SK-N-SH (cell line): ENCODE results near the gene SLC2A8. TPM values are rescaled to one million over a fixed set of nuclear protein-coding genes. Genes with fewer than 3 reads are reported as not detected.

Source experiments
- CTCF ChIA-PET: fragments of 300-600, 350-600 bp; formaldehyde crosslinking; extraction: SDS; loops from one replicate; lab custom pipeline; 2021; lab: Yijun Ruan, JAX
- POLR2A ChIA-PET: fragments of 350-600 bp; sonication (Branson Sonifier 250); formaldehyde crosslinking; extraction: SDS; loops from one replicate; lab custom pipeline; 2020; ENCODE audit warnings: antibody characterized with exemption, inconsistent platforms; lab: Yijun Ruan, JAX
- DNase-seq: peaks from one replicate; pipeline ENCODE4 v3.0.0; 2012
- H2AFZ ChIP-seq: fragments of 200-600 bp; sonication (generic); 2 replicates; pipeline ENCODE4 v1.8.1; 2016; ENCODE audit warnings: antibody characterized with exemption, mild to moderate bottlenecking, low read depth
- H3F3A ChIP-seq: fragments of 200-600 bp; sonication (generic); replicated peaks from 2 replicates; pipeline ENCODE3; 2016; ENCODE audit warnings: antibody characterized with exemption, mild to moderate bottlenecking; ENCODE audit not compliant: insufficient read depth
- H3K27ac ChIP-seq, 2 experiments: fragments of 200-500 bp in 1 of 2; fragments of 200-600 bp in 1 of 2; sonication (Bioruptor generic) in 1 of 2; sonication (generic), shearing (Covaris generic) in 1 of 2; 2 replicates each; pipeline versions ENCODE4 v1.5.1 to v1.6.1; 2014 to 2016; ENCODE audit warnings: low read depth in 2 of 2, inconsistent platforms in 1 of 2, low read length in 1 of 2, mild to moderate bottlenecking in 1 of 2, mixed read lengths in 1 of 2
- H3K27me3 ChIP-seq: fragments of 200-600 bp; sonication (generic), shearing (Covaris generic); 2 replicates; pipeline ENCODE4 v1.6.1; 2016; ENCODE audit warnings: mixed run types; ENCODE audit not compliant: insufficient read depth
- H3K36me3 ChIP-seq, 2 experiments: fragments of 200-500 bp in 1 of 2; fragments of 200-600 bp in 1 of 2; sonication (Bioruptor generic) in 1 of 2; sonication (generic) in 1 of 2; replicated peaks in 1 of 2; 2 replicates each; pipeline versions ENCODE3 to v1.5.1; 2014 to 2016; ENCODE audit warnings: low read length in 1 of 2, mild to moderate bottlenecking in 1 of 2; ENCODE audit not compliant: insufficient read depth in 2 of 2, control insufficient read depth in 1 of 2
- H3K4me1 ChIP-seq, 2 experiments: fragments of 200-500 bp in 1 of 2; fragments of 200-600 bp in 1 of 2; sonication (Bioruptor generic) in 1 of 2; sonication (generic), shearing (Covaris generic) in 1 of 2; 2 replicates each; pipeline versions ENCODE4 v1.5.1 to v1.6.1; 2014 to 2016; ENCODE audit warnings: low read depth in 1 of 2, low read length in 1 of 2, mixed run types in 1 of 2; ENCODE audit not compliant: insufficient read depth in 2 of 2, control insufficient read depth in 1 of 2
- H3K4me2 ChIP-seq: fragments of 200-600 bp; sonication (generic), shearing (Covaris generic); 2 replicates; pipeline ENCODE4 v1.6.1; 2017; ENCODE audit warnings: mixed run types
- H3K4me3 ChIP-seq, 2 experiments: fragments of 200-500 bp in 1 of 2; fragments of 200-600 bp in 1 of 2; sonication (Bioruptor generic) in 1 of 2; sonication (generic), shearing (Covaris generic) in 1 of 2; 2 replicates each; pipeline versions ENCODE4 v1.5.1 to v1.8.1; 2014 to 2016; ENCODE audit warnings: low read depth in 2 of 2, inconsistent platforms in 1 of 2, low read length in 1 of 2, mild to moderate bottlenecking in 1 of 2, mixed read lengths in 1 of 2, moderate library complexity in 1 of 2
- H3K79me2 ChIP-seq: fragments of 200-600 bp; sonication (generic); 2 replicates; pipeline ENCODE4 v1.8.1; 2017; ENCODE audit warnings: mild to moderate bottlenecking; ENCODE audit not compliant: insufficient read depth
- H3K9ac ChIP-seq: fragments of 200-600 bp; sonication (generic); 2 replicates; pipeline ENCODE4 v1.6.1; 2017; ENCODE audit warnings: mixed run types
- H3K9me2 ChIP-seq: fragments of 200-600 bp; sonication (generic); 2 replicates; pipeline ENCODE4 v1.6.1; 2017; ENCODE audit warnings: mixed run types
- H3K9me3 ChIP-seq: fragments of 200-600 bp; sonication (generic); 2 replicates; pipeline ENCODE4 v1.6.1; 2017; ENCODE audit warnings: mixed run types, mild to moderate bottlenecking, moderate library complexity
- H4K20me1 ChIP-seq: fragments of 200-600 bp; sonication (generic); 2 replicates; pipeline ENCODE4 v1.6.1; 2017; ENCODE audit warnings: mild to moderate bottlenecking, mixed run types; ENCODE audit not compliant: insufficient read depth
- CHD2 ChIP-seq: fragments of 150-350 bp; IDR thresholded peaks from 2 replicates; pipeline ENCODE4 v1.6.1; 2018; ENCODE audit warnings: low read length; ENCODE audit not compliant: partially characterized antibody
- EP300 ChIP-seq, 2 experiments: IDR thresholded peaks; 2 replicates each; pipeline versions ENCODE4 v1.4.0 to v1.6.1; 2012; ENCODE audit warnings: borderline replicate concordance in 1 of 2, low read depth in 1 of 2, low read length in 1 of 2
- MXI1 ChIP-seq: IDR thresholded peaks from 2 replicates; pipeline ENCODE4 v1.6.1; 2012; ENCODE audit warnings: mild to moderate bottlenecking, low read depth, low read length, improper control_type of control experiment
- POLR2AphosphoS5 ChIP-seq: IDR thresholded peaks from 2 replicates; pipeline ENCODE4 v1.6.1; 2012; ENCODE audit warnings: low read depth, low read length
- RAD21 ChIP-seq: IDR thresholded peaks from 2 replicates; pipeline ENCODE4 v1.6.1; 2012; ENCODE audit warnings: mild to moderate bottlenecking, low read length
- RXRA ChIP-seq: IDR thresholded peaks from 2 replicates; pipeline ENCODE4 v1.4.0; 2012; ENCODE audit warnings: low read depth, mild to moderate bottlenecking, borderline replicate concordance
- SIN3A ChIP-seq: IDR thresholded peaks from 2 replicates; pipeline ENCODE4 v1.6.1; 2012; ENCODE audit warnings: low read depth, mild to moderate bottlenecking, low read length, moderate library complexity, borderline replicate concordance
- SMC3 ChIP-seq: IDR thresholded peaks from 2 replicates; pipeline ENCODE4 v1.6.1; 2012; ENCODE audit warnings: low read depth, low read length, improper control_type of control experiment
- TAF1 ChIP-seq: IDR thresholded peaks from 2 replicates; pipeline ENCODE4 v1.6.1; 2012; ENCODE audit warnings: low read depth, mild to moderate bottlenecking, low read length, moderate library complexity, borderline replicate concordance
- YY1 ChIP-seq: IDR thresholded peaks from 2 replicates; pipeline ENCODE4 v1.4.0; 2012; ENCODE audit warnings: low read depth, mild to moderate bottlenecking
- WGBS: methylation state at CpG from one replicate; pipeline ENCODE4 v1.1.6; 2017; ENCODE audit warnings: low lambda C conversion rate; 5-methylcytosine and 5-hydroxymethylcytosine counted together
- polyA plus RNA-seq, 3 experiments: library from polyadenylated mRNA; depleted of rRNA; stranded (reverse); fragments of >200 nt; gene quantifications; 2 replicates each; pipeline ENCODE4 v1.2.3, GENCODE V29; 2012
- TF ChIP-seq, protein P1 (sequence below): IDR thresholded peaks from 2 replicates; pipeline ENCODE4; 2012
- TF ChIP-seq, protein P2 (sequence below): fragments of 200-600 bp; sonication (generic); IDR thresholded peaks from 2 replicates; pipeline ENCODE4 v1.6.1; 2017; ENCODE audit warnings: antibody characterized with exemption, mild to moderate bottlenecking, moderate library complexity

SLC2A8 gene
- polyA plus RNA-seq, 1 of the 3 experiments (the other 2 are of a cell fraction): 15.1 TPM

DNA sequence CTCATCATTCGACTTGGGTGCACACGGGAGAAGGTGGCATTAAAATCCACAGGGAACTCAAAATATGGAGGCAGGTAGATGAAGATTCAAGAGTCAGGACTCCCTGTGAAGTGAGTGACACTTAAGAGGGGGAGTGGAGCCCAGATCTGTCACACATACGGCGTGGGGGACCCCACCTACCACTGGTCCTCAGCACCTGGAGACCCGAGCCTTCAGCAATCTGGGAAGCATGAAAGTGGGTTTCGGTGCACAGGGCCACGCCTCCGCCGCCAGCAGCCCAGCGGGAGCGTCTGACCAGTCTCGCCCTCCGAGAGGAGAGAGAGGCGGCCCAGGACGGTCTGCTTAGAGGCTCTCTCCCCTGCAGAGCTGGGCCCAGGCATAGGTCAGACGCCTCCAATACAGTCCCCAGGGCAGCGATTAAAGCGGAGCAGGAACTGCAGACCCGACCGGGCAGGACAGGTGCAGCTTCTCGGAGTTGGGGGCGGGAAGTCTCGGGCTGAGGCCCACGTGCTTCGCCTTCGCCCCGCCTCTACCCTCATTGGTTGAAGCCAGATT is 639 bp upstream of the SLC2A8 start (continued):
- no peak for TF ChIP-seq TAF1
- TF ChIP-seq, protein P1, sequence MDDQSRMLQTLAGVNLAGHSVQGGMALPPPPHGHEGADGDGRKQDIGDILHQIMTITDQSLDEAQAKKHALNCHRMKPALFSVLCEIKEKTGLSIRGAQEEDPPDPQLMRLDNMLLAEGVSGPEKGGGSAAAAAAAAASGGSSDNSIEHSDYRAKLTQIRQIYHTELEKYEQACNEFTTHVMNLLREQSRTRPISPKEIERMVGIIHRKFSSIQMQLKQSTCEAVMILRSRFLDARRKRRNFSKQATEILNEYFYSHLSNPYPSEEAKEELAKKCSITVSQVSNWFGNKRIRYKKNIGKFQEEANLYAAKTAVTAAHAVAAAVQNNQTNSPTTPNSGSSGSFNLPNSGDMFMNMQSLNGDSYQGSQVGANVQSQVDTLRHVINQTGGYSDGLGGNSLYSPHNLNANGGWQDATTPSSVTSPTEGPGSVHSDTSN: no peak
- TF ChIP-seq RXRA: no peak
- TF ChIP-seq POLR2AphosphoS5: no peak
- TF ChIP-seq MXI1: peak; percentile 97
- TF ChIP-seq EP300 (IDR thresholded peaks at IDR 0.05; ENCODE audit: borderline replicate concordance in 1 of 2, low read depth in 1 of 2, low read length in 1 of 2): no peak
- TF ChIP-seq CHD2: no peak

DNA sequence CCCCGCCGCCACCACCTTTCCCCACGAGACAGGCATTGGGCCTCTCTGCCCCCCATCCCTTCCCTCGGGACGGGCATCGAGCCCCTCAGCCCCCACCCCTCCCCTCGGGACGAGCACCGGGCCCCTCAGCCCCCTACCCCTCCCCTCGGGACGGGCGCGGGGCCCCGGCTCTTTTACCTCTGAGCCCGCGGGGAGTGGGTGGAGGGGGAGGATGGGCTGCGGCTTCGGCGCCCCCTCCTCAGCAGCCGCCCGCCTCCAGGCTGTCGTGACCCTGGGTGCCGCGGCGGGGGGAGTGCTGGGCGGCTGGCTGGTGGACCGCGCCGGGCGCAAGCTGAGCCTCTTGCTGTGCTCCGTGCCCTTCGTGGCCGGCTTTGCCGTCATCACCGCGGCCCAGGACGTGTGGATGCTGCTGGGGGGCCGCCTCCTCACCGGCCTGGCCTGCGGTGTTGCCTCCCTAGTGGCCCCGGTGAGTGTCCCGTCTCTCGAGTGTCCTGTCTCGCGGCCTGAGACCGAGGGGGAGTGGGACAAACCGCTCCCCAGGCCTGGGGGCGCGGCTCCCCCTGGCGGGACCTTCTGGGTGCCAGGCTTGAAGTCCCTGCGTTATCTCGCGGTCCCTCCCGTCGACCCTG is 791 bp downstream of the SLC2A8 start:
- Histone ChIP-seq H3K9me2 (no peaks in the 10 kb centered on the region), H4K20me1 (peaks cover 6% of the 10 kb centered on the region; the same call in 1 of the 2 replicates), H3K4me1 (peaks cover 7 to 18% of the 10 kb centered on the region in 2 experiments; a peak in 1 of 4 replicates), H3K4me2 (peak overlapping the region; percentile 94), H3F3A (peaks cover 10% of the 10 kb centered on the region), H3K27ac (peak overlapping the region; percentile 57 to 67)
- POLR2A ChIA-PET: interaction anchor here (1.1 to 1.6 kb wide), 2 partner anchors 54 to 173 kb away, joined by 6 read pairs; partner anchors contain the start of genes LRSAM1 and RPL12
- TF ChIP-seq SMC3: peak; percentile 63
- TF ChIP-seq SIN3A: no peak
- no peak for TF ChIP-seq YY1
- TF ChIP-seq RAD21: peak; percentile 68
- TF ChIP-seq, protein P2, sequence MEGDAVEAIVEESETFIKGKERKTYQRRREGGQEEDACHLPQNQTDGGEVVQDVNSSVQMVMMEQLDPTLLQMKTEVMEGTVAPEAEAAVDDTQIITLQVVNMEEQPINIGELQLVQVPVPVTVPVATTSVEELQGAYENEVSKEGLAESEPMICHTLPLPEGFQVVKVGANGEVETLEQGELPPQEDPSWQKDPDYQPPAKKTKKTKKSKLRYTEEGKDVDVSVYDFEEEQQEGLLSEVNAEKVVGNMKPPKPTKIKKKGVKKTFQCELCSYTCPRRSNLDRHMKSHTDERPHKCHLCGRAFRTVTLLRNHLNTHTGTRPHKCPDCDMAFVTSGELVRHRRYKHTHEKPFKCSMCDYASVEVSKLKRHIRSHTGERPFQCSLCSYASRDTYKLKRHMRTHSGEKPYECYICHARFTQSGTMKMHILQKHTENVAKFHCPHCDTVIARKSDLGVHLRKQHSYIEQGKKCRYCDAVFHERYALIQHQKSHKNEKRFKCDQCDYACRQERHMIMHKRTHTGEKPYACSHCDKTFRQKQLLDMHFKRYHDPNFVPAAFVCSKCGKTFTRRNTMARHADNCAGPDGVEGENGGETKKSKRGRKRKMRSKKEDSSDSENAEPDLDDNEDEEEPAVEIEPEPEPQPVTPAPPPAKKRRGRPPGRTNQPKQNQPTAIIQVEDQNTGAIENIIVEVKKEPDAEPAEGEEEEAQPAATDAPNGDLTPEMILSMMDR: peak; percentile 66
- TF ChIP-seq, all 33 proteins: peak for 3
- CTCF ChIA-PET: interaction anchor here (1.0 to 2.2 kb wide), 9 partner anchors 10 to 524 kb away, joined by 3 to 17 read pairs (median 5); no protein-coding TSS in a partner anchor
- H3K79me2 ChIP-seq: peaks cover 17% of the 10 kb centered on the region
- H2AFZ ChIP-seq: peak overlapping the region; percentile 6; the same call in 1 of the 2 replicates
- H3K9ac ChIP-seq: peak overlapping the region; percentile 82
- peaks cover 0 to 2% of the 10 kb centered on the region in 2 experiments for H3K36me3 ChIP-seq
- H3K27me3 ChIP-seq: no peaks in the 10 kb centered on the region
- H3K4me3 ChIP-seq: peak overlapping the region; percentile 80 to 81
- no peaks in the 10 kb centered on the region for H3K9me3 ChIP-seq
- WGBS: 0% methylated on average over 22 of the region's 55 CpGs
- peak; percentile 84 for DNase-seq
